PFSK-1 (cell line): ENCODE measurements around the gene EFNA5.

ENCODE experiments used
- FOXP2 ChIP-seq: optimal IDR thresholded peaks from 2 replicates; pipeline ENCODE3; 2011; ENCODE audit warnings: borderline replicate concordance, control low read depth, inconsistent platforms; ENCODE audit not compliant: insufficient read depth; ENCODE audit errors: extremely low read length, extremely low read depth
- POLR2AphosphoS5 ChIP-seq: IDR thresholded peaks from 2 replicates; pipeline ENCODE4 v1.6.1; 2012; ENCODE audit warnings: low read depth, mild to moderate bottlenecking, control low read depth, low read length, moderate library complexity
- SIN3A ChIP-seq: IDR thresholded peaks from 2 replicates; pipeline ENCODE4 v1.6.1; 2012; ENCODE audit warnings: mild to moderate bottlenecking, low read length, moderate library complexity, borderline replicate concordance; ENCODE audit not compliant: insufficient read depth
- TAF1 ChIP-seq: IDR thresholded peaks from 2 replicates; pipeline ENCODE4 v1.6.1; 2012; ENCODE audit warnings: low read length, control low read depth, borderline replicate concordance; ENCODE audit not compliant: insufficient read depth
- TF ChIP-seq, protein P1 (sequence below), 2 experiments: IDR thresholded peaks; 2 replicates each; pipeline versions ENCODE4 v1.6.1 to v1.8.0; 2011 to 2012; ENCODE audit warnings: low read depth in 2 of 2, low read length in 2 of 2, control low read depth in 1 of 2, inconsistent platforms in 1 of 2, mild to moderate bottlenecking in 1 of 2, moderate library complexity in 1 of 2; ENCODE audit not compliant: insufficient read depth in 1 of 2

Gene EFNA5

DNA sequence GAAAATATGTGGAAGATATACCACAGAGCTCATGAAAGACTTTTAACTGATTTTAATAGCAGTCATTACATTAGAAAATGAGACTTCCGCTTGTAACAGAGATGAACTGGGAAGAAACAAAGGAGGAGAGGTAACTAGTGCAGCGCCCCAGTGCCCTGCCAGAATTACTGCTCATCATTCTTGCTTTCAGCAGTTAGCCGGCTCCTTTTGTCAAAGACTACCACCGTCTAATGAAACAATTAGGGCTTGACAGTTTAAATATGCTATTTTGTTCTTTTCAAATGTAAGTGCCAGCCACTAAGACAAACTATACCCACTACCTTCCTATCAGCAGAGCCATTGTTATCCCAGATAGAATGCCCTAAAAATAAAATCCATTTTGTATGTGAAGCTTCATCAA lies 328.4 kb downstream of the EFNA5 start:
- TF ChIP-seq FOXP2 (no peak), SIN3A (no peak), TAF1 (no peak), POLR2AphosphoS5 (no peak)
- TF ChIP-seq, protein P1, sequence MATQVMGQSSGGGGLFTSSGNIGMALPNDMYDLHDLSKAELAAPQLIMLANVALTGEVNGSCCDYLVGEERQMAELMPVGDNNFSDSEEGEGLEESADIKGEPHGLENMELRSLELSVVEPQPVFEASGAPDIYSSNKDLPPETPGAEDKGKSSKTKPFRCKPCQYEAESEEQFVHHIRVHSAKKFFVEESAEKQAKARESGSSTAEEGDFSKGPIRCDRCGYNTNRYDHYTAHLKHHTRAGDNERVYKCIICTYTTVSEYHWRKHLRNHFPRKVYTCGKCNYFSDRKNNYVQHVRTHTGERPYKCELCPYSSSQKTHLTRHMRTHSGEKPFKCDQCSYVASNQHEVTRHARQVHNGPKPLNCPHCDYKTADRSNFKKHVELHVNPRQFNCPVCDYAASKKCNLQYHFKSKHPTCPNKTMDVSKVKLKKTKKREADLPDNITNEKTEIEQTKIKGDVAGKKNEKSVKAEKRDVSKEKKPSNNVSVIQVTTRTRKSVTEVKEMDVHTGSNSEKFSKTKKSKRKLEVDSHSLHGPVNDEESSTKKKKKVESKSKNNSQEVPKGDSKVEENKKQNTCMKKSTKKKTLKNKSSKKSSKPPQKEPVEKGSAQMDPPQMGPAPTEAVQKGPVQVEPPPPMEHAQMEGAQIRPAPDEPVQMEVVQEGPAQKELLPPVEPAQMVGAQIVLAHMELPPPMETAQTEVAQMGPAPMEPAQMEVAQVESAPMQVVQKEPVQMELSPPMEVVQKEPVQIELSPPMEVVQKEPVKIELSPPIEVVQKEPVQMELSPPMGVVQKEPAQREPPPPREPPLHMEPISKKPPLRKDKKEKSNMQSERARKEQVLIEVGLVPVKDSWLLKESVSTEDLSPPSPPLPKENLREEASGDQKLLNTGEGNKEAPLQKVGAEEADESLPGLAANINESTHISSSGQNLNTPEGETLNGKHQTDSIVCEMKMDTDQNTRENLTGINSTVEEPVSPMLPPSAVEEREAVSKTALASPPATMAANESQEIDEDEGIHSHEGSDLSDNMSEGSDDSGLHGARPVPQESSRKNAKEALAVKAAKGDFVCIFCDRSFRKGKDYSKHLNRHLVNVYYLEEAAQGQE (IDR thresholded peaks at IDR 0.05; ENCODE audit: insufficient read depth in 1 of 2, low read depth in 2 of 2, low read length in 2 of 2), result no peak

DNA sequence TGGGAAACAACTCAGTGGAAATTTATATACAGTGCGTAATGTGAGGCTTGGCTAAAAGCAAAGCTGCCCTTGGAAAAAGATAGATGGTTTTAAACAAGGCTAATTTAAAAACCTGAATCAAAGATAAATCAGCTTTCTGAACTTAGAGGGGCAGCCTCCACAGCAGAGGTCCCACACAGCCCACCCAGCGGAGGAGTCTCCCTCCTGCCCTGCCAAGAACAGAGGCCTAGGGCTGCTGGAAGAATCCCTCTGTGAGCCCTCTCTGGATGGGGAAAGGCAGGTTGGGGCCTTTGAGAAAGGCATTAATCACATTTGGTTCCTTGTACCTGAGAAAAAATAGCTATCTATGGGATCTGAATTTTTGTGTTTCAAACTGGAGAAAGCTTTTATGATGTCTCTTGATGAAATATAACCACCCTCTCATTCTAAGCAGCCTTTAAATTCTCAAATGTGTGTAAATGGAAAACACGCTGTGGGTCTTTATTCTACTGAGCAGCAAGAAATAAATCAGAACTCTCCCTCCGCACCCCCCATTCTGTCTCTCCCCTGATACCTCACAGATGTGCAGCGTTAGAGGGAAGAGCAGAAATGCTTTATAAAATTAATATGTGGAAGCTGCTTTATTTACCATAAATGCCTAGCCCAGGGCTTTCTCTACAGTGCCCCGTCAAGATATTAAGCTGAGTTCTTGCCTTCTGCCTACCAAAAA lies 329.2 kb downstream of the EFNA5 start:
- no peak for TF ChIP-seq TAF1
- no peak for TF ChIP-seq POLR2AphosphoS5
- TF ChIP-seq FOXP2, result no peak
- no peak for TF ChIP-seq SIN3A
- TF ChIP-seq, protein P1 (IDR thresholded peaks at IDR 0.05; ENCODE audit: insufficient read depth in 1 of 2, low read depth in 2 of 2, low read length in 2 of 2), result no peak

DNA sequence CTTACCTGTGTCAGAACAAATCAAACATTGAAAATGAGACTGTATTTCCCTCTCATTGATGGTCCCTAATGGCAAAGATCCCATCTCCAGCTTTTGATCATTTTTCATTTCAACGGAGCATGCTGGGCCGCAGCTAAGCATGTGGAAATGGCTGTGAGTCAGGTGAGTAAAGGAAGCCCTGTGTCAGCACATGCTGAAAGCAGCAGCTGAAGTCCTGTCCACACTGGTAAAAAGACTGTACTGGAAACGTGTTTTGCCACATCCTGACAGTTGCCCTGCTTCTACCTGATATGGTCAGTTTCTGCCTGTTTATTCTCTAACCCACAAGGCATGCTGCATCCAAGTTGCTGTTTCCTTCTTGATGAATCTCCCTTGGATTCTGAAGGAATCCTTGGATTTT lies 330.1 kb downstream of the EFNA5 start:
- TF ChIP-seq FOXP2 (no peak), POLR2AphosphoS5 (no peak), SIN3A (no peak), TAF1 (no peak)
- TF ChIP-seq, protein P1 (IDR thresholded peaks at IDR 0.05; ENCODE audit: insufficient read depth in 1 of 2, low read depth in 2 of 2, low read length in 2 of 2), result no peak

DNA sequence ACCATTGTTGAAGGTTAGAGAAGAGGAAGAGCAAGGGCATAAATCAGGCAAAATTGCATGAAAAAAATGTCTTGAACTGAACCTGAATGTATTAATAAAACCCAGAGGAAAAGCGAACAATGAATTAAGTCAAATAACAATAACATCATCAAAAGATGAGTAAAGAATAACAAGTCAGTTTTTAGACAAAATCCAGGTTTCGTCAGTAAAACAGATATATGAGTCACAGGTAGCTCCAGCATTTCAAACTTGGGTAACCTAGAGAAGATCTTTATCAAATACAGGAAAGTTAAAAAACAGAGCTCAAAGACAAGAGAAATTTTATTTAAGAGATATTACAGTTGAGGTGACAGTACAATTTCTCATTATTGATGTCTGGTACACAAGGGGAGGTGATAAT lies 332.4 kb downstream of the EFNA5 start:
- TF ChIP-seq FOXP2, result no peak
- no peak for TF ChIP-seq SIN3A
- TF ChIP-seq TAF1, result no peak
- TF ChIP-seq, protein P1 (IDR thresholded peaks at IDR 0.05; ENCODE audit: insufficient read depth in 1 of 2, low read depth in 2 of 2, low read length in 2 of 2), result no peak
- TF ChIP-seq POLR2AphosphoS5, result no peak
